H9 (cell line): ENCODE results near the gene SNRPD3. TPM values are rescaled to one million over a fixed set of nuclear protein-coding genes. Genes with fewer than 3 reads are reported as not detected.

Source experiments
- DNase-seq: peaks from one replicate; pipeline ENCODE4 v3.0.0-alpha.2; 2017
- H2AFZ ChIP-seq: one replicate; pipeline ENCODE4 v1.6.1; 2013; ENCODE audit warnings: mild to moderate bottlenecking, low read length, control low read depth, moderate library complexity
- H2AK5ac ChIP-seq: 2 replicates; pipeline ENCODE4 v1.6.1; 2013; ENCODE audit warnings: low read length, control low read depth, mixed read lengths; ENCODE audit not compliant: insufficient read length
- H2BK120ac ChIP-seq: one replicate; pipeline ENCODE4 v1.6.1; 2013; ENCODE audit warnings: low read depth, mild to moderate bottlenecking, low read length, control low read depth, inconsistent platforms; ENCODE audit not compliant: poor library complexity, severe bottlenecking
- H2BK12ac ChIP-seq: 2 replicates; pipeline ENCODE4 v1.6.1; 2013; ENCODE audit warnings: low read length, control low read depth, mixed read lengths, low read depth; ENCODE audit not compliant: insufficient read length
- H2BK15ac ChIP-seq: 2 replicates; pipeline ENCODE4 v1.6.1; 2013; ENCODE audit warnings: low read depth, low read length, control low read depth
- H2BK20ac ChIP-seq: one replicate; pipeline ENCODE4 v1.6.1; 2013; ENCODE audit warnings: low read depth, mild to moderate bottlenecking, low read length, control low read depth, inconsistent platforms; ENCODE audit not compliant: poor library complexity, severe bottlenecking
- H2BK5ac ChIP-seq: 2 replicates; pipeline ENCODE4 v1.6.1; 2013; ENCODE audit warnings: low read length, control low read depth, mixed read lengths; ENCODE audit not compliant: insufficient read length
- H3K14ac ChIP-seq: 2 replicates; pipeline ENCODE4 v1.6.1; 2013; ENCODE audit warnings: low read length, control low read depth; ENCODE audit not compliant: insufficient read depth
- H3K18ac ChIP-seq: 2 replicates; pipeline ENCODE4 v1.6.1; 2013; ENCODE audit warnings: low read depth, mild to moderate bottlenecking, mixed read lengths, low read length, control low read depth; ENCODE audit not compliant: insufficient read length
- H3K23ac ChIP-seq: 2 replicates; pipeline ENCODE4 v1.6.1; 2013; ENCODE audit warnings: low read length, control low read depth, mixed read lengths, low read depth; ENCODE audit not compliant: insufficient read length
- H3K23me2 ChIP-seq: 2 replicates; pipeline ENCODE4 v1.6.1; 2013; ENCODE audit warnings: low read depth, mild to moderate bottlenecking, mixed read lengths, low read length, control low read depth; ENCODE audit not compliant: insufficient read length, poor library complexity, severe bottlenecking
- H3K27ac ChIP-seq: 2 replicates; pipeline ENCODE4 v1.5.1; 2013; ENCODE audit warnings: low read length, control low read depth, mixed read lengths, low read depth; ENCODE audit not compliant: insufficient read length
- H3K27me3 ChIP-seq: 2 replicates; pipeline ENCODE4 v1.6.1; 2013; ENCODE audit warnings: low read length, control low read depth, inconsistent platforms; ENCODE audit not compliant: insufficient read depth
- H3K4ac ChIP-seq: 2 replicates; pipeline ENCODE4 v1.6.1; 2013; ENCODE audit warnings: low read depth, mild to moderate bottlenecking, control low read depth, inconsistent platforms, low read length, moderate library complexity
- H3K4me1 ChIP-seq: 2 replicates; pipeline ENCODE4 v1.6.1; 2013; ENCODE audit warnings: low read length, control low read depth, inconsistent platforms; ENCODE audit not compliant: insufficient read depth
- H3K4me2 ChIP-seq: 2 replicates; pipeline ENCODE4 v1.6.1; 2013; ENCODE audit warnings: low read length, control low read depth, mixed read lengths; ENCODE audit not compliant: insufficient read length, insufficient read depth
- H3K56ac ChIP-seq: 2 replicates; pipeline ENCODE4 v1.6.1; 2013; ENCODE audit warnings: low read depth, mild to moderate bottlenecking, mixed read lengths, low read length, control low read depth; ENCODE audit not compliant: insufficient read length
- H3K79me1 ChIP-seq: 2 replicates; pipeline ENCODE4 v1.6.1; 2013; ENCODE audit warnings: low read depth, mild to moderate bottlenecking, moderate library complexity, low read length, control low read depth, inconsistent platforms; ENCODE audit not compliant: insufficient read depth, poor library complexity, severe bottlenecking
- H3K79me2 ChIP-seq: 2 replicates; pipeline ENCODE4 v1.6.1; 2013; ENCODE audit warnings: low read length, control low read depth, inconsistent platforms; ENCODE audit not compliant: insufficient read depth
- H3K9ac ChIP-seq: 2 replicates; pipeline ENCODE4 v1.6.1; 2013; ENCODE audit warnings: low read length, control low read depth, mixed read lengths; ENCODE audit not compliant: insufficient read length; ENCODE audit errors: extremely low read depth
- H3K9me3 ChIP-seq: one replicate; pipeline ENCODE4 v1.6.1; 2013; ENCODE audit warnings: low read depth, low read length, inconsistent platforms; ENCODE audit not compliant: control insufficient read depth
- H3T11ph ChIP-seq: one replicate; pipeline ENCODE4 v1.6.1; 2013; ENCODE audit warnings: mild to moderate bottlenecking, low read length, control low read depth, inconsistent platforms
- H4K20me1 ChIP-seq: one replicate; pipeline ENCODE4 v1.6.1; 2013; ENCODE audit not compliant: control insufficient read depth, insufficient read length, insufficient read depth
- H4K5ac ChIP-seq: 2 replicates; pipeline ENCODE4 v1.6.1; 2013; ENCODE audit warnings: low read depth, mild to moderate bottlenecking, mixed read lengths, low read length, control low read depth; ENCODE audit not compliant: insufficient read length
- H4K8ac ChIP-seq: replicated peaks from 2 replicates; pipeline ENCODE4 v1.6.1; 2013; ENCODE audit warnings: low read length, control low read depth, mixed read lengths, low read depth; ENCODE audit not compliant: insufficient read length
- H4K91ac ChIP-seq: 2 replicates; pipeline ENCODE4 v1.6.1; 2013; ENCODE audit warnings: low read depth, mild to moderate bottlenecking, moderate library complexity, mixed read lengths, low read length, control low read depth; ENCODE audit not compliant: insufficient read length
- H3K27ac Mint-ChIP-seq, 3 experiments: 2 replicates in 2 of 3; 3 replicates in 1 of 3; pipeline ENCODE4 v1.8.0; 2020 to 2021; ENCODE audit warnings: mixed read lengths in 3 of 3, mild to moderate bottlenecking in 1 of 3, moderate library complexity in 1 of 3
- H3K27me3 Mint-ChIP-seq: 2 replicates; pipeline ENCODE4 v1.8.0; 2021; ENCODE audit warnings: low read depth, mild to moderate bottlenecking, moderate library complexity, mixed read lengths
- H3K36me3 Mint-ChIP-seq, 3 experiments: 2 replicates in 2 of 3; 3 replicates in 1 of 3; pipeline ENCODE4 v1.8.0; 2020 to 2021; ENCODE audit warnings: low read depth in 3 of 3, mixed read lengths in 3 of 3; ENCODE audit not compliant: insufficient read depth in 1 of 3
- H3K4me1 Mint-ChIP-seq, 2 experiments: 2 replicates each; pipeline ENCODE4 v1.8.0; 2020; ENCODE audit warnings: mixed read lengths in 2 of 2
- H3K4me3 Mint-ChIP-seq, 2 experiments: 2 replicates in 1 of 2; 3 replicates in 1 of 2; pipeline ENCODE4 v1.8.0; 2020 to 2021; ENCODE audit warnings: mild to moderate bottlenecking in 2 of 2, mixed read lengths in 2 of 2, moderate library complexity in 1 of 2
- H3K9me3 Mint-ChIP-seq, 2 experiments: 2 replicates in 1 of 2; 3 replicates in 1 of 2; pipeline ENCODE4 v1.8.0; 2020; ENCODE audit warnings: mild to moderate bottlenecking in 2 of 2, mixed read lengths in 2 of 2, moderate library complexity in 1 of 2
- WGBS: extraction: QIAGEN DNeasy Blood & Tissue Kit; methylation state at CpG from one replicate; pipeline ENCODE4 v1.1.7; 2013; ENCODE audit warnings: missing lambda C conversion rate, low lambda C conversion rate, mixed read lengths; ENCODE audit not compliant: insufficient read length; ENCODE audit errors: extremely low coverage; 5-methylcytosine and 5-hydroxymethylcytosine counted together
- total RNA-seq: library from RNA; stranded (reverse); gene quantifications from 2 replicates; pipeline ENCODE4 v1.2.1, GENCODE V29; 2021
- TF ChIP-seq, protein P1 (sequence below): fragments of 200-600 bp; sonication (generic); conservative IDR thresholded peaks from 3 replicates; pipeline ENCODE4 v1.8.0; 2021; ENCODE audit warnings: antibody characterized with exemption, mild to moderate bottlenecking

SNRPD3 gene
- total RNA-seq, 1 experiment from 2014 or later = 212 TPM

DNA sequence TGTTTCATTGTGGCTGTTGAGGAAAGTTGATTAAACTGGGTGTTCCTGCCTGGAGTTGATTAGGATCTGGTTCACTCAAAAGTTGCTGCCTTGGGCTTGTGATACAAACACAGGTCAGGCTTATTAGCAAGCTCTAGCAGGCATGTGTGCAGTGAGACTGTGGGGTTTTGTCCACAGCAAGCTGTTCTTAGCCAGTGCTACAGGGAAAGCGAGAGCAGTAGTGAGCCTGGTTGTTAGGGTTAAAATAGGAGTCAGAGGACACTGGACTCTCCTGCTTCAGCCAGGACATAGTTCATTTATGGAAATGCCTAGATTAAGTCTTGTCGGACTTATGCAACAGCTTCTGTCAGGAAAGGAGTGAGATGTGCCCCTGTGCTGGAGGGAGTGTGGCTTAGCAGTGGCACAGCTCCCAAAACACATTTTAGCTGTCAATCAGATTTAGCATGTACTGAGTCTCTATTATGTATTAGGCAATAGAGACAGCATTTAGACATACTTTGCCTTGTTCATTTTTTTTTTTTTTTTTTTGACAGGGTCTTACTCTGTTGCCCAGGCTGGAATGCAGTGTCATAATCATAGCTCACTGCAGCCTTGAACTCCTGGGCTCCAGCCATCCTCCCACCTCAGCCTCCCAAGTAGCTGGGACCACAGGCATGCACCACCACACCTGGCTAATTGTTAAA lies 8.7 kb downstream of the SNRPD3 start:
- Histone ChIP-seq H3K9ac (peak overlapping the region; percentile 17), H2BK5ac (no peak overlapping the region), H2BK15ac (no peak overlapping the region), H3K23me2 (no peaks in the 10 kb centered on the region), H3K4me1 (no peaks in the 10 kb centered on the region), H3K27ac (no peak overlapping the region), H3K27me3 (no peaks in the 10 kb centered on the region), H3K56ac (no peak overlapping the region), H3K18ac (no peak overlapping the region), H4K8ac (no peak overlapping the region), H2BK120ac (no peak overlapping the region), H3K4me2 (no peak overlapping the region), H2AK5ac (no peak overlapping the region), H3K79me2 (peaks cover 45% of the 10 kb centered on the region), H2BK20ac (no peak overlapping the region), H4K5ac (no peak overlapping the region), H4K91ac (no peak overlapping the region), H3K23ac (no peak overlapping the region), H3K9me3 (no peaks in the 10 kb centered on the region), H3K79me1 (peaks cover 5% of the 10 kb centered on the region), H3K4ac (no peak overlapping the region), H4K20me1 (no peaks in the 10 kb centered on the region), H2AFZ (no peak overlapping the region), H3K14ac (no peak overlapping the region), H3T11ph (no peak overlapping the region), H2BK12ac (no peak overlapping the region)
- TF ChIP-seq, protein P1, sequence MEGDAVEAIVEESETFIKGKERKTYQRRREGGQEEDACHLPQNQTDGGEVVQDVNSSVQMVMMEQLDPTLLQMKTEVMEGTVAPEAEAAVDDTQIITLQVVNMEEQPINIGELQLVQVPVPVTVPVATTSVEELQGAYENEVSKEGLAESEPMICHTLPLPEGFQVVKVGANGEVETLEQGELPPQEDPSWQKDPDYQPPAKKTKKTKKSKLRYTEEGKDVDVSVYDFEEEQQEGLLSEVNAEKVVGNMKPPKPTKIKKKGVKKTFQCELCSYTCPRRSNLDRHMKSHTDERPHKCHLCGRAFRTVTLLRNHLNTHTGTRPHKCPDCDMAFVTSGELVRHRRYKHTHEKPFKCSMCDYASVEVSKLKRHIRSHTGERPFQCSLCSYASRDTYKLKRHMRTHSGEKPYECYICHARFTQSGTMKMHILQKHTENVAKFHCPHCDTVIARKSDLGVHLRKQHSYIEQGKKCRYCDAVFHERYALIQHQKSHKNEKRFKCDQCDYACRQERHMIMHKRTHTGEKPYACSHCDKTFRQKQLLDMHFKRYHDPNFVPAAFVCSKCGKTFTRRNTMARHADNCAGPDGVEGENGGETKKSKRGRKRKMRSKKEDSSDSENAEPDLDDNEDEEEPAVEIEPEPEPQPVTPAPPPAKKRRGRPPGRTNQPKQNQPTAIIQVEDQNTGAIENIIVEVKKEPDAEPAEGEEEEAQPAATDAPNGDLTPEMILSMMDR = no peak
- 0 out of 7 replicates have a peak overlapping the region, but pooled peaks of 1 of the 3 experiments have one; percentile 8 for H3K27ac Mint-ChIP-seq
- H3K9me3 Mint-ChIP-seq = no peaks in the 10 kb centered on the region
- H3K36me3 Mint-ChIP-seq = peaks cover 29 to 65% (median 52%) of the 10 kb centered on the region in 3 experiments
- WGBS = no CpG with 5 or more reads among the region's 2 CpGs
- no peak for DNase-seq
- H3K27me3 Mint-ChIP-seq = no peaks in the 10 kb centered on the region
- H3K4me1 Mint-ChIP-seq = no peaks in the 10 kb centered on the region
- H3K4me3 Mint-ChIP-seq = no peak overlapping the region
